Tibial nerve (tissue), 4 donors: ENCODE results near the gene OSBPL6. TPM values are rescaled to one million over a fixed set of nuclear protein-coding genes. Genes with fewer than 3 reads are reported as not detected.

Experiments used
- DNase-seq, 2 donors: peaks; one replicate each; pipeline ENCODE4 v3.0.0-alpha.2; 2019; ENCODE audit warnings: low spot score in 2 of 2
- H3K27ac ChIP-seq, 4 donors: fragments of 200-600 bp; sonication (generic) in 3 of 4; one replicate each; pipeline ENCODE4 v1.5.1; 2017 to 2019; ENCODE audit warnings: mild to moderate bottlenecking in 1 of 4
- H3K27me3 ChIP-seq, 2 donors: fragments of 200-600 bp; sonication (generic) in 1 of 2; one replicate each; pipeline versions ENCODE4 v1.5.1 to v1.6.0; 2017 to 2019
- H3K36me3 ChIP-seq, 3 donors: fragments of 200-600 bp; sonication (generic); one replicate each; pipeline ENCODE4 v1.5.1; 2018 to 2019
- H3K4me1 ChIP-seq, 4 donors: fragments of 200-600 bp; sonication (generic) in 3 of 4; one replicate each; pipeline ENCODE4 v1.5.1; 2017 to 2019
- H3K4me3 ChIP-seq, 4 donors: fragments of 200-600 bp; sonication (generic) in 3 of 4; one replicate each; pipeline ENCODE4 v1.5.1; 2017 to 2019; ENCODE audit warnings: mild to moderate bottlenecking in 1 of 4, moderate library complexity in 1 of 4
- H3K9me3 ChIP-seq, 4 donors: fragments of 200-600 bp; sonication (generic) in 3 of 4; one replicate each; pipeline ENCODE4 v1.5.1; 2017 to 2019
- CTCF ChIP-seq, 5 experiments: fragments of 200-600 bp in 3 of 5; fragments of 450-650 bp in 2 of 5; sonication (generic) in 3 of 5; IDR thresholded peaks; one replicate each; pipeline ENCODE4 v1.5.1; 2016 to 2019; ENCODE audit warnings: antibody characterized with exemption in 5 of 5, mild to moderate bottlenecking in 3 of 5, moderate library complexity in 2 of 5
- EP300 ChIP-seq, 2 donors: sonication (generic); formaldehyde crosslinking; IDR thresholded peaks; one replicate each; pipeline ENCODE4 v1.6.1; 2017; ENCODE audit warnings: antibody characterized with exemption in 2 of 2, mild to moderate bottlenecking in 1 of 2
- POLR2A ChIP-seq, 2 donors: fragments of 450-650 bp; IDR thresholded peaks; one replicate each; pipeline ENCODE4 v1.6.1; 2017; ENCODE audit warnings: antibody characterized with exemption in 2 of 2, mild to moderate bottlenecking in 2 of 2, moderate library complexity in 2 of 2
- WGBS, 2 donors: methylation state at CpG; one replicate each; pipeline ENCODE4 v1.1.5; 2018; 5-methylcytosine and 5-hydroxymethylcytosine counted together
- total RNA-seq, 4 donors: library from RNA; depleted of rRNA; stranded (reverse); fragments of >200 nt; gene quantifications; one replicate each; pipeline ENCODE4 v1.1.0, GENCODE V29; 2016

OSBPL6 gene
- total RNA-seq, 4 donors from 2014 or later, result 0.66 to 3.1 (median 1.6) TPM

GRCh38 chr2:178429336-178429735 is 235.0 kb downstream of the OSBPL6 start:
- no peaks in the 10 kb centered on the region for H3K27me3 ChIP-seq
- H3K27ac ChIP-seq, result no peak overlapping the region
- H3K4me1 ChIP-seq, result no peaks in the 10 kb centered on the region
- no peak overlapping the region for H3K4me3 ChIP-seq
- peaks cover 0 to 89% (median 5%) of the 10 kb centered on the region in 3 donors for H3K36me3 ChIP-seq
- H3K9me3 ChIP-seq, result peaks cover 0 to 10% (median 0%) of the 10 kb centered on the region in 4 donors
- no peak for TF ChIP-seq CTCF (IDR thresholded peaks at IDR 0.05)
- no peak for TF ChIP-seq POLR2A (IDR thresholded peaks at IDR 0.05)
- no peak for TF ChIP-seq EP300 (IDR thresholded peaks at IDR 0.05)
- DNase-seq, result no peak

DNA sequence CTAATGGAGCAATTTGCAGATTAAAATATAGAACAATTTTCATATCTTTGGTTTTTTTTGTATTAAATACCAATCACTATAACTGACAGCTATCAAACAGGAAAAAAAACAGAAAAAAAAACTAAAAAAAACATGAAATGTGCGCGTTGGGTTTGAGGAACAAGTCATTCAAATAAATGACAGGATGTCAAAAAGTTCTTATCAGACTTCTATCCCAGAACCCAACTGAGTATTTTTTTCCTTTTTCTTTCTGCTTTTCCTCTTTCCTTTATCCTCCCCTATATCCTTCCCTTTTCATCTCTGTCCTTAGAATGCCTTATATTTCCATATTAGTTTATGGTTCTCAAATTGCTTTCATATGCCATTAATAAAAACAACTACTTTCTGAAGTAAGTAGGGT is 242.3 kb downstream of the OSBPL6 start:
- TF ChIP-seq EP300 (IDR thresholded peaks at IDR 0.05), result no peak
- Histone ChIP-seq H3K4me3 (no peak overlapping the region), H3K4me1 (no peaks in the 10 kb centered on the region), H3K9me3 (no peaks in the 10 kb centered on the region), H3K27ac (no peak overlapping the region), H3K27me3 (no peaks in the 10 kb centered on the region), H3K36me3 (peaks cover 0 to 96% (median 10%) of the 10 kb centered on the region in 3 donors)
- WGBS, 2 donors, result 87 to 89% methylated on average over 2 of the region's 2 CpGs
- no peak for DNase-seq

DNA sequence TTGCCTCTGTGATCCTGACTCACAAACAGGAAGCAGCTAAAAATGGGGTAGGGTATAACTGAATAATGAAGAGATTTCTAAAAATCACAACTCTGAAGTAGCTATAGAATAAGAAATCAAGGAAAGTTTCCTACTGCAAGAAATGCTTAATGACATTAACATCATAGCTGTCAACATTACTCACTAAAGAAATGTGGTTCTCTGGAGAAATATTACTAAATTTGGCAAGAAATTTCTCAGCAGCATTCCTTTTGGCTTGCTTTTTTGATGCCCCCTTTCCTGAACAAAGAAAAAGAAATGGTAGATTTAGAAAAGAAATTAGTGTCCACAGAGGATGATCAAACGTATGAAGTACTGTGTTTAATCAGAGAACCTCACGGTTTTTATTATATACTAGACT is 247.1 kb downstream of the OSBPL6 start:
- H3K4me1 ChIP-seq, result no peaks in the 10 kb centered on the region
- no peak overlapping the region for H3K4me3 ChIP-seq
- H3K27ac ChIP-seq, result no peak overlapping the region
- WGBS, 2 donors, result 85 to 87% methylated on average over 2 of the region's 2 CpGs
- no peak for TF ChIP-seq CTCF (IDR thresholded peaks at IDR 0.05)
- no peak for TF ChIP-seq EP300 (IDR thresholded peaks at IDR 0.05)
- TF ChIP-seq POLR2A (IDR thresholded peaks at IDR 0.05), result no peak
- no peak for DNase-seq
- no peaks in the 10 kb centered on the region for H3K27me3 ChIP-seq
- peaks cover 0 to 94% (median 14%) of the 10 kb centered on the region in 3 donors for H3K36me3 ChIP-seq
- H3K9me3 ChIP-seq, result no peaks in the 10 kb centered on the region

- 41 to 61% methylated on average over 4 of the region's 4 CpGs for whole genome bisulfite sequencing, 2 donors
- Histone ChIP-seq H3K36me3 (peaks cover 0 to 38% (median 6%) of the 10 kb centered on the region in 3 donors), H3K4me1 (peaks cover 0 to 32% (median 16%) of the 10 kb centered on the region in 4 donors), H3K27ac (peak overlapping the region in 2 of 4 donors; percentile 96 to 99), H3K9me3 (no peaks in the 10 kb centered on the region), H3K27me3 (no peaks in the 10 kb centered on the region), H3K4me3 (peak overlapping the region in 2 of 4 donors; percentile 78 to 99)
- no peak for DNase-seq
- TF ChIP-seq POLR2A (IDR thresholded peaks at IDR 0.05), result no peak
- no peak for TF ChIP-seq CTCF (IDR thresholded peaks at IDR 0.05)
- no peak for TF ChIP-seq EP300 (IDR thresholded peaks at IDR 0.05)
These were observed 254.8 kb downstream of the OSBPL6 start for GRCh38 chr2:178448968-178449661.

GRCh38 chr2:178449700-178450523 is 255.6 kb downstream of the OSBPL6 start:
- Histone ChIP-seq H3K4me3 (peak overlapping the region; percentile 78 to 99 (median 92)), H3K27ac (peak overlapping the region; percentile 96 to 99 (median 98)), H3K27me3 (no peaks in the 10 kb centered on the region), H3K36me3 (peaks cover 0 to 33% (median 6%) of the 10 kb centered on the region in 3 donors), H3K4me1 (peaks cover 0 to 32% (median 16%) of the 10 kb centered on the region in 4 donors), H3K9me3 (no peaks in the 10 kb centered on the region)
- DNase-seq, result no peak
- TF ChIP-seq POLR2A (IDR thresholded peaks at IDR 0.05) (no peak), CTCF (IDR thresholded peaks at IDR 0.05) (no peak), EP300 (IDR thresholded peaks at IDR 0.05) (no peak)
- 4 to 6% methylated on average over 16 to 18 of the region's 18 CpGs for WGBS, 2 donors
